ENCODE measurements around the gene DUSP21.
A peak's percentile ranks its signal among the peaks of the same experiment; 100 is the strongest.
"Not testable (repeated sequence)": the region's sequence is repeated elsewhere in the genome, so short reads cannot be mapped to it uniquely, and the experiment has no call there.

The DUSP21 gene

DNA sequence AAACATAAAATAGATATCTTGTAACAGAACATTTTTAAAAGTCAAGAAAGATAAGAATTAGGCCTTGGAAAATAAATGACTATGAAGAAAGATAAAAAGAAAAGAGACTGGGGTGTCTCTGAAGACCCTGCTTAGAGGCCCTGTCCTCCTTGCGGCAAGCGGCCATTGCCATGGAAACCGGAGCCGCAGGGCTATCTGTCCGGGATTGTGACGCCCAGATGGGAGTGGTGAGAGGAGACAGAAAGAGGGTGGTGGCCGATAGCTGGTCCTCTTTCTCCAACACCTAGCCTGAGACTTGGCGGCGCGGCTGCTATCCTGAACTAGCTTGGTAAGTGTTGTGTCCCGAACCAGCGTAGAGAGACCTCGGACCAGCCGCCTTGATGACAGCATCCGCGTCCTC is at the start of gene DUSP21:
Gene DUSP21 (plus strand): TSS at position 269 of the 400 bp plus-strand sequence. CDS start 112 bp downstream, at position 381.
- DNase-seq, result no peak

DNA sequence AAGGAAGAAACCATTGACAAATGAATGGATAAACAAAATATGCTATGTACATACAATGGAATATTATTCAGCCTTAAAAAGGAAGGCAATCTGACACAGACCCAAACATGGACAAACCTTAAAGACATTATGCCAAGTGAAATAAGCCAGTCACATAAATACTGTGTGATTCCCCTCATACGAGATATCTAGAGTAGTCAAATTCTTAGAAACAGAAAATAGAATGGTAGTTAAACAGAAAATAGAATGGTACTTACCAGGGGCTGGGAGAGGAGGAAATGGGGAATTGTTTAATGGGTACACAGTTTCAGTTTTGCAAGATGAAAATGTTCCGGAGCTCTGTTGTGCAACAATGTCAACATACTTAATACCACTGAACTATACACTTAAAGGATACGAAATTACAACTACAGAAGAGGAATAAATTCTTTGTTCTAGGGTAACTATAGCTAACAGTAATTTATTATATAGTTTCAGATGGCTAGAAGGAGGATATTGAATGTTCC is 47.8 kb upstream of the DUSP21 start:
- no peak for DNase-seq

DNA sequence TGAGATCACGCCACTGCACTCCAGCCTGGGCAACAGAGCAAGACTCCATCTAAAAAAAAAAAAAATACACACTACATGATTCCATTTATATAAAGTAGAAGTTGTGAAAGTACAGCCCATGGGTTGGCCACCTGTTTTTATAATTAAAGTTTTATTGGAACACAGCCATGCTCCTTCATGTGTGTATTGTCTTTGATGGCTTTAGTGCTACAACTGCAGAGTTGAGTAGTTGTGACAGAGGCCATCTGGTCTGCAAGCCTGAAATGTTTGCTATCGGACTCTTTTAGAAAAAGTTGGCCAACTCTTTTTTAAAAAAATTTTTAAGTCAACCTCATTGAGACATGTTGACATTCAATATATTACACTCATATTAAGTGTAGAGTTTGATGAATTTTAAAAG is 41.2 kb upstream of the DUSP21 start:
- DNase-seq, result no peak

- no peak for DNase-seq
Observed at GRCh38 chrX:44815681-44816080, 28.1 kb upstream of the DUSP21 start.

- DNase-seq, result no peak
Observed at GRCh38 chrX:44816367-44816766, 27.5 kb upstream of the DUSP21 start.

- no peak for DNase-seq
Observed at GRCh38 chrX:44817029-44817428, 26.8 kb upstream of the DUSP21 start.

- no peak for DNase-seq
Observed at GRCh38 chrX:44822601-44823000, 21.2 kb upstream of the DUSP21 start.

DNA sequence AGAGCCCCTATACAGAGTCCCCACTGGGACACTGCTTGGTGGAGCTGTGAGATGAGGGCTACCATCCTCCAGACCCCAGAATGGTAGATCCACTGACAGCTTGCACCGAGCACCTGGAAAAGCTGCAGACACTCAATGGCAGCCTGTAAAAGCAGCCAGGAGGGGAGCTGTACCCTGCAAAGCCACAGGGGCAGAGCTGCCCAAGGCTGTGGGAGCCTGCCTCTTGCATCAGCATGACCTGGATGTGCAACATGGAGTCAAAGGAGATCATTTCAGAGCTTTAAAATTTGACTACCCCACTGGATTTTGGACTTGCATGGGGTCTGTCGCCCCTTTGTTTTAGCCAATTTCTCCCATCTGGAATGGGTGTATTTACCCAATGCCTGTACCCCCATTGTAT is 20.6 kb upstream of the DUSP21 start:
- DNase-seq, result not testable (repeated sequence)

GRCh38 chrX:44828008-44828605 is 15.7 kb upstream of the DUSP21 start:
- DNase-seq, result no peak

GRCh38 chrX:44829832-44830231 is 14.0 kb upstream of the DUSP21 start:
- DNase-seq, result no peak

GRCh38 chrX:44842550-44843317 is 1.1 kb upstream of the DUSP21 start:
- no peak for DNase-seq

GRCh38 chrX:44843318-44843702 is 511 bp upstream of the DUSP21 start:
- DNase-seq, result no peak

DNA sequence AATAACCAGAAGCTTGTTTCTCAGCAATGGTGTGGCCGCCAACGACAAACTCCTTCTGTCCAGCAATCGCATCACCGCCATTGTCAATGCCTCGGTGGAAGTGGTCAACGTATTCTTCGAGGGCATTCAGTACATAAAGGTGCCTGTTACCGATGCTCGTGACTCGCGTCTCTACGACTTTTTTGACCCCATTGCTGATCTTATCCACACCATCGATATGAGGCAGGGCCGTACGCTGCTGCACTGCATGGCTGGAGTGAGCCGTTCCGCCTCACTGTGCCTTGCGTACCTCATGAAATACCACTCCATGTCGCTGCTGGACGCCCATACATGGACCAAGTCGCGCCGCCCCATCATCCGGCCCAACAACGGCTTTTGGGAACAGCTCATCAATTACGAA is 383 bp downstream of the DUSP21 start:
- no peak for DNase-seq

GRCh38 chrX:44850891-44851290 is 7.1 kb downstream of the DUSP21 start:
- not testable (repeated sequence) for DNase-seq

DNA sequence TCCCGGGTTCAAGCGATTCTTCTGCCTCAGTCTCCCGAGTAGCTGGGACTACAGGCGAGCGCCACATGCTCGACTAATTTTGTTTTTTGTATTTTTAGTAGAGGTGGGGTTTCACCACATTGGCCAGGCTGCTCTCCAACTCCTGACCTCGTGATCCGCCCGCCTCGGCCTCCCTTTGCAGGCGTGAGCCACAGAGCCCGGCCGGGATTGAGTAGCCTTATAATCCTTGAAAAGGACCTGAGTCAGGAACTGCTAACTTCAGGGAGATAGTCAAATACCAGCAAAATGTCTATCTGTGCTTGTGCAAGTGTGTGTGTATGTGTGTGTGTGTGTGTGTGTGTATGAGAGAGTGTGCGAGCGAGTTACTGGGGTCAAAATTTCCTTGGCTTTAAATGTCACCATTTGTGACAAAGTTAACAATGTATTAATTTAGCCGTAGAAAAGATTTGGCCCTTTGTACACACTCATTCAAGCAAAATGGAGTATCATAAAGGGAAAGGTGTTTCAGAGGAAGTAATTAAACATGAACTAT is 27.4 kb downstream of the DUSP21 start:
- no peak for DNase-seq

DNA sequence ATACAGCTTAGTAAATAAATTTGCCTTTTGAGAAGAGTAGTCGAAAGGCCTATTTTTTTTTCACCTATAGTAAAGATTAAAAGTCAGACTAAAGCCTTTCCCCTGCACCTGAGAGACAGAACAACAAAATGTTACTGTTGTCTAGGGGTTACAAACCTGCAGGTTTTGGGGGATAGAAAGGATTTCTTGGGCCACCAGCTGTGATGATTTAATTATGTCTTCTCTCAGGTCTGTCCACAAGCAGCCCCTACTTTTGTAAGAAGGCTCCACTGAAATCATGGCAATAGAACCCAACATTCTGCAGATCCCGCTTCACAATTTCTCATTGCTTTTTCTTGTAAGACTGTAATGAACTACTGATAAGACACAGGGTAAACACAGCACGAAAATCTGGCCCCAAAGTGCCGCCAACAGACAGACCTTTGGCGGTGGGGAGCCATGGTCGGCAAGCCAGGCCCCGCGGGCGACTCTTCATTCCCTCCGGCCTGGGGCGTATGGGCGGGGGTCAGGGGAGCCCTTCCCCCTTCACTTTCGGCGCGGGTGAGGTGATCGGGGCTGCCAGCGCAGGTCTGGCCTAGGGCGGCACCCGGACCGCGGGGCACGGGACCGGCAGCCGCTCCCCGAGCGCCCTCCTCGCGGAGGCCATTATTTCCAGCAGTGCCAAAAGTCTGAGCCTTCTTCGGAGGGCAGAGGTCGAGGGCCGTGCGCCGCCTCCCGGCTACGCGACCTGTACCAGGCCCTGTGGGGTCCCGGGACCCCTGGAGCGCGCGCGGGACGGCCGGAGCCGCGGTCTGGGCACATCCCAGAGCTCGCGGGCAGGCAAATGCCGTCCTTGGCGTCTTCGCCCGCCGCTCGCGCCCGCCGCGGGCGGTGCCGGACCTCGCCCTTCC is 28.4 kb downstream of the DUSP21 start:
- DNase-seq, result no peak

GRCh38 chrX:44872821-44873414 is 29.1 kb downstream of the DUSP21 start, which contains the start of gene KDM6A:
TSS of gene KDM6A (plus strand) at chrX:44873188. CDS start at chrX:44873552, 364 bp downstream.
- peak; percentile 79 to 82 for DNase-seq

DNA sequence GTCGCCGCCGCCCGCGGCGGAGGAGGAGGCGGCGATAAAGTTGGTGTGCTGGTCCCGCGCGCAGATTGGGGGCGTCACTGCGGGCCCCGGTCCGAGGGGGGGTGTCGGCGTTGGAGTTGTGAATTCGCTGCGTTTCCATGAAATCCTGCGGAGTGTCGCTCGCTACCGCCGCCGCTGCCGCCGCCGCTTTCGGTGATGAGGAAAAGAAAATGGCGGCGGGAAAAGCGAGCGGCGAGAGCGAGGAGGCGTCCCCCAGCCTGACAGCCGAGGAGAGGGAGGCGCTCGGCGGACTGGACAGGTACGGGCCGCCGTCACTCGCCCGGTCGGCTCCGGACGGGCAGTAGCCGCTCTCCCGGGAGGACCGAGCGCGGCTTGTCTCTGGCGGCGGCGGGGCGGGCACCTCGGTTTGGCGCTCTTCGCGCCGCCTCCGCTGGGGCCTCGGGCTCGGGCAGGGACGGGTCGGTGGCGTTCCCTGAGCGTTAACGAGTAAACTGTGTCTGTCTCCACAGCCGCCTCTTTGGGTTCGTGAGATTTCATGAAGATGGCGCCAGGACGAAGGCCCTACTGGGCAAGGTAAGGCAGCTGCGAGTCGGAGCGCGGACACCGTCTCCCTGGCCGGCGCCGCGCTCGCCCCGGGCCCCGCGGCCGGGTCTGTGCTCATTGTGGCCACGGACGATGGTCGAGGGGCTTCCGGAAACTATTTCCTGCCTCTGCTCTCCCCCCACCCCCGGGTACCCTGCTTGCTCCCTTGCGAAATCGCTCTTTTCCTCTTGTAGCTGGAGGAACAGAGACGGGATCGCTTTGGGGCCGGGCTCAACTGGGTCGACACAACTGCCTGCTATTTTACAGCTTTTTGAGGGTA is 29.8 kb downstream of the DUSP21 start:
- DNase-seq, result peak in 1 of 2 experiments; percentile 18

GRCh38 chrX:44874420-44875184 is 30.8 kb downstream of the DUSP21 start:
- DNase-seq, result no peak

- no peak for DNase-seq
Observed at GRCh38 chrX:44875185-44875489, 31.3 kb downstream of the DUSP21 start.

DNA sequence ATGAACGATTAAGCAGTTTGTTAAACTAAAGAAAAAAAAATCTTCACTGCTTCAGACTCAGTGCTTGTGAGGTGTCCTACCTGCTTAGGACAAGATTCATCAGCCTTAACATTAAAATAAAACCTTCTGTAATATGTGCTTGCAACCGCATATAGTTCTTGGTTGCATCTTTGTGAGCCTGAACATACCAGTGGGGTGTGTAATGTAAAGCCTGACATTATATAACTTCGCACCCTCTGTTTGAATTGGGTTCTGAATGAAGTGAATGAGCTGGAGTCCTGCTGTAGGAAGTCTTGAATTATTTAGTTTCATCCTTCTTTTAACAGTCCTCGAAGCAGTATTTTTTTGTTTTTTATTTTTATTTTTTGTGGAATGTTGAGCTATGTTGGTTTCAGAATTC is 32.3 kb downstream of the DUSP21 start:
- no peak for DNase-seq

Data from NCI-H187 (cell line).